Measurements from ENCODE around the gene ETS1. TPM values are rescaled to one million over a fixed set of nuclear protein-coding genes. Genes with fewer than 3 reads are reported as not detected.

Gene ETS1
- total RNA-seq, 4 donors from 2014 or later: 21.9 to 78.4 (median 31.3) TPM

DNA sequence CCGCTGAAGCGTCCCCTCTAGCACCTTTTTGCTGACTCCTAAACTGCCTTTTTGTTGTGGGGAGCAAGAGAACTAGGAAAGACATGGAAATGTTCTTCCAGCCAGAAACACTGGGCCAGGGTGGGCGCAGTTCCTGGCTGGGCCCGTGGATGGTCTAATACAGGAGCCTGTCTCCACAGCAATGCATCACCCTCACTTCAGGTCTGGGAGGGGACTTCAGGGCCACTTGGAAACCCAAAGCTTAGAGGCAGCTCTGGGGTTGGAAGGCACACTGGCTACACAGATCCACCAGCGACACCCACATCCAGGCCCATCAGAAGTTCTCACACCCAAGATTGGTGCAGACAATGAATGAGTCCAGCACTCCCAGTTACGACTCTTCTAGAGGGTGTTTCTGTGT, 120.3 kb downstream of the ETS1 start:
- H3K4me1 ChIP-seq: peaks cover 0 to 50% (median 38%) of the 10 kb centered on the region in 4 donors
- H3K27me3 ChIP-seq: no peaks in the 10 kb centered on the region
- no peak for DNase-seq
- no peaks in the 10 kb centered on the region for H3K9me3 ChIP-seq
- H3K36me3 ChIP-seq: peaks cover 0 to 21% (median 0%) of the 10 kb centered on the region in 3 donors
- TF ChIP-seq POLR2A (IDR thresholded peaks at IDR 0.05): no peak
- TF ChIP-seq, protein P1, sequence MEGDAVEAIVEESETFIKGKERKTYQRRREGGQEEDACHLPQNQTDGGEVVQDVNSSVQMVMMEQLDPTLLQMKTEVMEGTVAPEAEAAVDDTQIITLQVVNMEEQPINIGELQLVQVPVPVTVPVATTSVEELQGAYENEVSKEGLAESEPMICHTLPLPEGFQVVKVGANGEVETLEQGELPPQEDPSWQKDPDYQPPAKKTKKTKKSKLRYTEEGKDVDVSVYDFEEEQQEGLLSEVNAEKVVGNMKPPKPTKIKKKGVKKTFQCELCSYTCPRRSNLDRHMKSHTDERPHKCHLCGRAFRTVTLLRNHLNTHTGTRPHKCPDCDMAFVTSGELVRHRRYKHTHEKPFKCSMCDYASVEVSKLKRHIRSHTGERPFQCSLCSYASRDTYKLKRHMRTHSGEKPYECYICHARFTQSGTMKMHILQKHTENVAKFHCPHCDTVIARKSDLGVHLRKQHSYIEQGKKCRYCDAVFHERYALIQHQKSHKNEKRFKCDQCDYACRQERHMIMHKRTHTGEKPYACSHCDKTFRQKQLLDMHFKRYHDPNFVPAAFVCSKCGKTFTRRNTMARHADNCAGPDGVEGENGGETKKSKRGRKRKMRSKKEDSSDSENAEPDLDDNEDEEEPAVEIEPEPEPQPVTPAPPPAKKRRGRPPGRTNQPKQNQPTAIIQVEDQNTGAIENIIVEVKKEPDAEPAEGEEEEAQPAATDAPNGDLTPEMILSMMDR (IDR thresholded peaks at IDR 0.05): no peak
- peak overlapping the region; percentile 68 to 88 (median 75) for H3K27ac ChIP-seq
- no peak overlapping the region for H3K4me3 ChIP-seq

DNA sequence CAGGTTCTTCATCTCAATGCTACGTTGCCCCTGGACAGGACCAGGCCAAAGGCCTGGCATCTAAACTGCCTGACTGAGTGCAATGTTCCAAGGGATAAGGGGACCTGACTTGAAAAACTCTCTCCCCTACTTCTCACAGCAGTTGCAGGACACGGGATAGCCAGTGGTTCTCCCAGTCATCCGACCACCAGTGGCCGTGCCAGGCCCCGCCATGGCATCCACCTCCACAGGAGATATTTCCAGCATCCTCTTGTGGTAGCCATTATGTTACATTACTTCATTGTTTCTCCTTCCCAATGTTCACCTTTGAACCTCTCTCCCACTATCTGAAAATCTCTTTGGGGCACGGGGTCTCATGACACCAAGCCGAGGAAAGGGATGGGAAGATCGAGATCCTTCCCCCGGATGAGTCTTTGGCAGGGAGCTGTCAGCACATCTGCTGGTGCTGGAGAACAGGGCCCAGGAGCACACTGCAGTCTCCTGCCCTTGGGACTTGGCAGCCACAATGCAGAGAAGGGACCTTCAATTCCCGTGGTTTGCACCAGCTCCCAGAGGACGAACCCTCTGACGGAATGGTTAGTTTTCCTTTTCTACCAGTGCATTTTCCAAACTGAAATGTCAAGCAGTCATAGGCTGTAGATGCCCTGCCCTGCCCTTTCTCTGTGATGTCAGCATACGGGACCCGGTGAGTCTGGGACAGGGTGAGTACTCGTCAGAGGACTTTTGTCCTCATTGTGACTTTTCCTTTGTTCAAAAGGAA, 121.2 kb downstream of the ETS1 start:
- peaks cover 0 to 47% (median 34%) of the 10 kb centered on the region in 4 donors for H3K4me1 ChIP-seq
- H3K9me3 ChIP-seq: no peaks in the 10 kb centered on the region
- peak overlapping the region in 1 of 4 donors; percentile 1 for H3K4me3 ChIP-seq
- H3K27ac ChIP-seq: peak overlapping the region; percentile 68 to 88 (median 75)
- TF ChIP-seq POLR2A (IDR thresholded peaks at IDR 0.05): no peak
- TF ChIP-seq, protein P1 (IDR thresholded peaks at IDR 0.05): no peak
- DNase-seq: no peak
- peaks cover 0 to 31% (median 0%) of the 10 kb centered on the region in 3 donors for H3K36me3 ChIP-seq
- no peaks in the 10 kb centered on the region for H3K27me3 ChIP-seq

- DNase-seq: no peak
- H3K4me1 ChIP-seq: peaks cover 0 to 47% (median 31%) of the 10 kb centered on the region in 4 donors
- H3K4me3 ChIP-seq: peak overlapping the region in 1 of 4 donors; percentile 1
- no peaks in the 10 kb centered on the region for H3K27me3 ChIP-seq
- no peaks in the 10 kb centered on the region for H3K9me3 ChIP-seq
- peak overlapping the region; percentile 68 to 88 (median 75) for H3K27ac ChIP-seq
- TF ChIP-seq, protein P1 (IDR thresholded peaks at IDR 0.05): no peak
- no peak for TF ChIP-seq POLR2A (IDR thresholded peaks at IDR 0.05)
- H3K36me3 ChIP-seq: peaks cover 0 to 36% (median 0%) of the 10 kb centered on the region in 3 donors
These were observed 121.8 kb downstream of the ETS1 start for GRCh38 chr11:128465531-128465930.

DNA sequence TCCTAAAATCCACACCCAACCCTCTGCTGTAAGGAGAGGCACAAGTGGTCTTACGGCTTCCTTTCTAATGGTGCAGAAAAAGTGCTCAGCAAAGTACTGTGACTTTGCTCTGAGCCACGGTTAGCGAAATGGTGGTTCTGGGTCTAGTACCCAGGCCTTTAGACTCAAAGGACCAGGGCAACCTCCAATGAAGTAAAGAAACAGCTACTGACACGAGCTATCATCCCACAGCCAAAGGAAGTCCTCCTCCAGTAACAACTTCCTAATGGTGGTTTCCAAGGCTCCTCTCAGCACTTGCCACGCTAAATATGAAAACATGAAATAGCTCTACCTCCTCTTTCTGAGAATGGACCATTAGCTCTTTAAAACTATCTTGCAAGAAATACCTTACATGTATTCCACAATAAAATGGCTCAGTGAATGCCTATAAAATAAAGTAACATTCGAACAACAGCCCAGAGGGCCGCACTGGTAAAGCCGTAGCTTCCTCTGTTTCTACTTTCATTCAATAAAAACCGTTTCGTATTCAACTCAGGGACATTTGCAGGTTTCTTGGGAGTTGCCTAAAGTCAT, 122.4 kb downstream of the ETS1 start:
- H3K36me3 ChIP-seq: peaks cover 0 to 38% (median 0%) of the 10 kb centered on the region in 3 donors
- H3K27me3 ChIP-seq: no peaks in the 10 kb centered on the region
- H3K4me3 ChIP-seq: no peak overlapping the region
- no peak for DNase-seq
- TF ChIP-seq POLR2A (IDR thresholded peaks at IDR 0.05): no peak
- TF ChIP-seq, protein P1 (IDR thresholded peaks at IDR 0.05): no peak
- peak overlapping the region; percentile 68 to 88 (median 75) for H3K27ac ChIP-seq
- H3K4me1 ChIP-seq: peaks cover 0 to 47% (median 29%) of the 10 kb centered on the region in 4 donors
- H3K9me3 ChIP-seq: no peaks in the 10 kb centered on the region

GRCh38 chr11:128463979-128464378, 123.4 kb downstream of the ETS1 start:
- Histone ChIP-seq H3K27me3 (no peaks in the 10 kb centered on the region), H3K4me1 (peaks cover 0 to 47% (median 24%) of the 10 kb centered on the region in 4 donors), H3K4me3 (no peak overlapping the region), H3K36me3 (peaks cover 0 to 38% (median 0%) of the 10 kb centered on the region in 3 donors), H3K27ac (peak overlapping the region in 3 of 4 donors; percentile 68 to 88 (median 76)), H3K9me3 (no peaks in the 10 kb centered on the region)
- DNase-seq: no peak
- TF ChIP-seq, protein P1 (IDR thresholded peaks at IDR 0.05): no peak
- no peak for TF ChIP-seq POLR2A (IDR thresholded peaks at IDR 0.05)

Data from Peyer's patch (tissue), 4 donors.